ENCODE results near the gene MLXIP. TPM values are rescaled to one million over a fixed set of nuclear protein-coding genes. Genes with fewer than 3 reads are reported as not detected.

MLXIP gene
- total RNA-seq, 1 experiment from 2014 or later, result 32.4 TPM

DNA sequence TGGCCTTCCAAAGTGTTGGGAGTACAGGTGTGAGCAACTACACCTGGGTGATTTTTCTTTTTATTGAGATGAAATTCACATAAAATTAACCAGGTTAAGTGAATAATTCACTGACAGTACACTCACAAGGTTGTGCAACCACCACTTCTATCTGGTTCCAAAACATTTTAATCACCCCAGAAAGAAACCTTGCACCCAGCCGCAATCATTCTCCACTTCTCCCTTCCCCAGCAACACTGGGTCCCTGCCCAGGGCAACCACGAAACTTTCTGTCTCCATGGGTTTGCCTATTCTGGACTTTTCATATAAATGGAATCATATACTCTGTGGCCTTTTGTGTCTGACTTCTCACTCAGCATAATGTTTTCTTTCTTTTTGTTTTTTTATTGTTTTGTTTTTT is 26.3 kb upstream of the MLXIP start:
- no peaks in the 10 kb centered on the region for H3K4me1 ChIP-seq (ENCODE audit: insufficient read depth, low read length)
- H2BK15ac ChIP-seq (ENCODE audit: low read depth, low read length), result no peak overlapping the region
- H3K56ac ChIP-seq (ENCODE audit: insufficient read length, low read depth, low read length), result no peak overlapping the region
- H3K23me2 ChIP-seq (ENCODE audit: insufficient read length, low read depth, low read length, poor library complexity, severe bottlenecking), result no peaks in the 10 kb centered on the region
- no CpG with 5 or more reads among the region's 2 CpGs for WGBS (ENCODE audit: extremely low coverage, insufficient read length, low lambda C conversion rate)
- H3K27me3 ChIP-seq (ENCODE audit: insufficient read depth, low read length), result no peaks in the 10 kb centered on the region
- H3K18ac ChIP-seq (ENCODE audit: insufficient read length, low read depth, low read length), result no peak overlapping the region
- H2BK12ac ChIP-seq (ENCODE audit: insufficient read length, low read depth, low read length), result no peak overlapping the region
- H3K9me3 ChIP-seq (ENCODE audit: control insufficient read depth, low read depth, low read length), result no peaks in the 10 kb centered on the region
- TF ChIP-seq, protein P1, sequence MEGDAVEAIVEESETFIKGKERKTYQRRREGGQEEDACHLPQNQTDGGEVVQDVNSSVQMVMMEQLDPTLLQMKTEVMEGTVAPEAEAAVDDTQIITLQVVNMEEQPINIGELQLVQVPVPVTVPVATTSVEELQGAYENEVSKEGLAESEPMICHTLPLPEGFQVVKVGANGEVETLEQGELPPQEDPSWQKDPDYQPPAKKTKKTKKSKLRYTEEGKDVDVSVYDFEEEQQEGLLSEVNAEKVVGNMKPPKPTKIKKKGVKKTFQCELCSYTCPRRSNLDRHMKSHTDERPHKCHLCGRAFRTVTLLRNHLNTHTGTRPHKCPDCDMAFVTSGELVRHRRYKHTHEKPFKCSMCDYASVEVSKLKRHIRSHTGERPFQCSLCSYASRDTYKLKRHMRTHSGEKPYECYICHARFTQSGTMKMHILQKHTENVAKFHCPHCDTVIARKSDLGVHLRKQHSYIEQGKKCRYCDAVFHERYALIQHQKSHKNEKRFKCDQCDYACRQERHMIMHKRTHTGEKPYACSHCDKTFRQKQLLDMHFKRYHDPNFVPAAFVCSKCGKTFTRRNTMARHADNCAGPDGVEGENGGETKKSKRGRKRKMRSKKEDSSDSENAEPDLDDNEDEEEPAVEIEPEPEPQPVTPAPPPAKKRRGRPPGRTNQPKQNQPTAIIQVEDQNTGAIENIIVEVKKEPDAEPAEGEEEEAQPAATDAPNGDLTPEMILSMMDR (conservative IDR thresholded peaks at IDR 0.05), result no peak
- no peak overlapping the region for H3K14ac ChIP-seq (ENCODE audit: insufficient read depth, low read length)
- H3K4ac ChIP-seq (ENCODE audit: low read depth, low read length), result no peak overlapping the region
- Mint-ChIP-seq H3K27me3 (ENCODE audit: low read depth) (no peaks in the 10 kb centered on the region; the same call in 1 of the 2 replicates), H3K27ac (no peak overlapping the region), H3K36me3 (ENCODE audit: insufficient read depth in 1 of 3, low read depth in 3 of 3) (peaks cover 4 to 43% (median 43%) of the 10 kb centered on the region in 3 experiments; a peak in 6 of 7 replicates), H3K4me1 (peaks cover 0 to 4% of the 10 kb centered on the region in 2 experiments; a peak in 3 of 4 replicates), H3K4me3 (no peak overlapping the region), H3K9me3 (no peaks in the 10 kb centered on the region)
- no peak overlapping the region for H2BK5ac ChIP-seq (ENCODE audit: insufficient read length, low read length)
- no peak overlapping the region for H3K27ac ChIP-seq (ENCODE audit: insufficient read length, low read depth, low read length)
- no peaks in the 10 kb centered on the region for H3K79me1 ChIP-seq (ENCODE audit: insufficient read depth, low read depth, low read length, poor library complexity, severe bottlenecking)
- no peak overlapping the region for H2BK20ac ChIP-seq (ENCODE audit: low read depth, low read length, poor library complexity, severe bottlenecking)
- DNase-seq, result no peak
- H3K9ac ChIP-seq (ENCODE audit: extremely low read depth, insufficient read length, low read length), result no peak overlapping the region
- no peak overlapping the region for H2BK120ac ChIP-seq (ENCODE audit: low read depth, low read length, poor library complexity, severe bottlenecking)
- no peaks in the 10 kb centered on the region for H4K20me1 ChIP-seq (ENCODE audit: control insufficient read depth, insufficient read depth, insufficient read length)
- no peak overlapping the region for H2AFZ ChIP-seq (ENCODE audit: low read length)
- H4K91ac ChIP-seq (ENCODE audit: insufficient read length, low read depth, low read length), result no peak overlapping the region
- H3K79me2 ChIP-seq (ENCODE audit: insufficient read depth, low read length), result no peaks in the 10 kb centered on the region
- no peak overlapping the region for H4K5ac ChIP-seq (ENCODE audit: insufficient read length, low read depth, low read length)
- H3K23ac ChIP-seq (ENCODE audit: insufficient read length, low read depth, low read length), result no peak overlapping the region
- H2AK5ac ChIP-seq (ENCODE audit: insufficient read length, low read length), result no peak overlapping the region
- H4K8ac ChIP-seq (replicated peaks; ENCODE audit: insufficient read length, low read depth, low read length), result no peak overlapping the region
- H3T11ph ChIP-seq (ENCODE audit: low read length), result no peak overlapping the region
- no peak overlapping the region for H3K4me2 ChIP-seq (ENCODE audit: insufficient read depth, insufficient read length, low read length)

Measured in H9 (cell line).